GM21447 (cell line): Measurements from ENCODE around the gene CD27.

Source experiments
- ATAC-seq: cut with Tn5 transposase; IDR thresholded peaks from one replicate; pipeline ENCODE4 v1.9.1; 2021; ENCODE audit not compliant: unreplicated experiment

Gene CD27

DNA sequence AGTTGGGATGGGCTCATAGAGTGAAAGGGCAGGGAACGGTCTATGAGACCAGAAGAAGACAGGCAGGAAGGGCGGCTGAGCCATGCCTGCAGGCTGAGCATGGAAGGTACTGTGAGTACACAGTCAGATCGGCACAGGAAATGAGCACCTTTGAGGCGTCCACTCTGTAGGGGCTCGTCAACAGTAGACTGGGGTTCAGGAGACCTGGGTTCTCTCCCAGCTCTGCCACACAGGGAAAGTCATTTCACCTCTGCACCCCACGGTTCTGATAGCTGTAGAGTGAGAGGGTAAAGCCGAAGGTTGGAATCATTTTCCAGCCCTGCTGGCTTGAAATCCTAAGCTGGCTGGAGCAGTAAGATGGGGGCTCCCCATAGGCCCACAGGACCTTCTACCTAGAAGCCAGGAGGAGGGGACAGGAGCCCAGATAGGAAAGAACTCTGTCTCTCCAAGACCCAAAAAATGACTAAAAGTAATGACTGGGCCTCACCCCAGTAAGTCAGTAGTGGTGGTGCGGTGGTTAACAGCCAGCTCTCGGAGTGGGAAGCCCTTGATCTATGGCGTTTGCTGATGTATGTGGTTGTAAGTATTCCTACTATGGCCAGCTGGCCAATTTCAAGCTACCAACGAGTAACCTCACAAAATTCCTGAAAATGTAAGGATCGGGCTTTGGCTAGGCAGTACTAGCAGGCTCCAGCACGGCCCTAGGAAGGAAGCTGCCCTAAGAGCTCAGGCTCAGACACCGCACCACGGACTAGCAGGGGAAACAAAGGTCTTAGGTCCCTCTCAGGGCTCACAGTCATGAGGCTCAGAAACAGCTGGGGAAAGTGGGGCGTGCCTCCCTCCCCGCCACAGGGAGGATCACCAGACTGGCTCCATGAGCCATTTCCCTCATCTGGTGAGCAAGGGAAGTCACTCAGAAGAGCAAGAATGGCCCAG, 10.3 kb upstream of the CD27 start:
- no peak for ATAC-seq

DNA sequence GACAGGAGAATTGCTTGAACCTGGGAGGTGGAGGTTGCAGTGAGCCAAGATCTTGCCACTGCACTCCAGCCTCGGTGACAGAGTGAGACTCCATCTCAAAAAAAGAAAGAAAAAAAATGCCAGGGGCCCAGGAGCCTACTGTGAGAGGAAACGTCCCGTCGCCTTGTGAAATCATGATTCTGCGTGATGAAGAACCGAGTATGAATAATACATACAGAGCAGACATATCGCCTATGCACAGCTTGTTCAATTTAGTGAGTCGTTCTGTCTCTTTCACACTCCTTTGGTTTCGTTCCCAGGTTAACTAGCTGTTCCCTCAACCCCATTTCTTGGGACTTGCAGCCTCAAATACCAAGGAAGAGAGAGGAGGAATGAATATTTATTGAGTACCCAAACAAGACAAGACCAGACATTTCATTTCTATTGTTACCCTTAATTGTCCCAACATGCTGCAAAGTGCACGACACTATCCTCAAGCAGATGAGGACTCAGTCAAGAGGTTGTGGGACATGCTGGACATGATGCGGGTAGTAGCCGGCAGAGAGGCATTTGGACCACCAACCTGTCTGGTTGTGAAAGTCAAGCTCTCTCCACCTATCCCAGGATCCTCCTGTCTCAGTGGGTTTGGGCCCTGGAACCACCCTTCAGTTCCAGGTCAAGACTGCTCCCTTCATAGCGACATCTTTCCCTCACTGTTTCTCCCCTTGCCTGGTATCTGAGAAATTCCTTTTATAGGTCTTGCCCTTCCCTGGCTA, 8.6 kb upstream of the CD27 start:
- ATAC-seq: no peak

DNA sequence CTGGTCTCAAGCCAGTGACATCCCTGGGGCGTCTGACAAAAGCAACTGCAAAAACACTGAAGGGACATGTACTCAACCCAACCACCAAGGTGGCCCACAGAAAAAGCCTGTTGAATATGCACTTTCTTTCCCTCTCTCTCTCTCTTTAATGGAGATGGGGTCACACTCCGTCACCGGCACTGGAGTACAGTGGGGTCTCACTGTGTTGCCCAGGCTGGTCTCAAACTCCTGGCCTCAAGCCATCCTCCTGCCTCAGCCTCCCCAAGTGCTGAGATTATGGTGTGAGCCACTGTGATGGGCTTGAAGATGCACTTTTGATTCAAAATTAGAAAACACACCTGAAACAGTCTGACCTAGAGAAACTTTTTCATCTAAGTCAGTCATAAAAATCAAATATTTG, 7.2 kb upstream of the CD27 start:
- ATAC-seq: no peak

DNA sequence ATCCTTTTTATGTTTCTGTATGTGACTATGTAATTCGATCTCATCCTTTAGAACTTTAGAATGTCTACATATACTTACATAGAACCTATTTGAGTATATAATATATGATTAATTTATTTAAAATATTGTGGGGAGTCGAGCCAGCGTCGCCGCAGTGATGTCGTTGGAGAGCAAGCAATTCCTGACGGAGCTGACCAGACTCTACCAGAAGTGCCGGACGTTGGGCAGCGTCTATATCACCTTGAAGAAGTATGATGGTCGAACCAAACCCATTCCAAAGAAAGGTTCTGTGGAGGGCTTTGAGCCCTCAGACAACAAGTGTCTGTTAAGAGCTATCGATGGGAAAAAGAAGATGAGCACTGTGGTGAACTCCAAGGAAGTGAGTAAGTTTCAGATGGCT, 6.4 kb upstream of the CD27 start:
- ATAC-seq: no peak

DNA sequence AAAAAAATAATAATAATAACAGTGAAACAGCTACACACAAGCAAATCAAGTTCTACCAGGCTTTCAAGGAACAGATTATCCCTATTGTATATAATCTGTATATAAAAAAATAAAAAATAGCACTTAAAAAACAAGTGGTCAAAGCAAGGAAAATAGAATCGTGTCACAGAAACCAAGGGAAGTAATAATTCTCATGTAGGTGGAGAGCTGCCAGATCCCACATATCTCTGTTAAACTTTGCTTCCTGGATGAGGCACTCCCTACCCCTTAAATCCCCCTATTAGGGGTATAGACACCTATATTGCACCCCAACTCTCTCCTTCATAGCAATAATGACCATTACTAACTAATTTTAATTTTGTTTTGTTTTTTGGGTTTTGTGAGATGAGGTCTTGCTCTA, 4.4 kb upstream of the CD27 start:
- ATAC-seq: no peak

DNA sequence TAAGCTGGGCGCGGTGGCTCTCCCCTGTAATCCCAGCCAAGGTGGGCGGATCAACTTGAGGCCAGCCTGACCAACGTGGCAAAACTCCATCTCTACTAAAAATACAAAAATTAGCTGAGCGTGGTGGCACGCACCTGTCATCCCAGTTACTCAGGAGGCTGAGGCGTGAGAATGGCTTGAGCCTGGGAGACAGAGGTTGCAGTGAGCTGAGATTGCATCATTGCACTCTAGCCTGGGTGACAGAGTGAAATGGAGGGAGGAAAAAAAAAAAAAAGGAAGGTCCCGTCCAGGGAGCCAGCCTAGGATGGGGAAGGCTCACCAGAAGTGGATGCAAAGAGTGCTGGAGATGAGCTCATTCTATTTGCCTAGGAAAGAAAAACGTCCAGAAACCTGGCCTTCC, 1.9 kb upstream of the CD27 start:
- ATAC-seq: no peak

DNA sequence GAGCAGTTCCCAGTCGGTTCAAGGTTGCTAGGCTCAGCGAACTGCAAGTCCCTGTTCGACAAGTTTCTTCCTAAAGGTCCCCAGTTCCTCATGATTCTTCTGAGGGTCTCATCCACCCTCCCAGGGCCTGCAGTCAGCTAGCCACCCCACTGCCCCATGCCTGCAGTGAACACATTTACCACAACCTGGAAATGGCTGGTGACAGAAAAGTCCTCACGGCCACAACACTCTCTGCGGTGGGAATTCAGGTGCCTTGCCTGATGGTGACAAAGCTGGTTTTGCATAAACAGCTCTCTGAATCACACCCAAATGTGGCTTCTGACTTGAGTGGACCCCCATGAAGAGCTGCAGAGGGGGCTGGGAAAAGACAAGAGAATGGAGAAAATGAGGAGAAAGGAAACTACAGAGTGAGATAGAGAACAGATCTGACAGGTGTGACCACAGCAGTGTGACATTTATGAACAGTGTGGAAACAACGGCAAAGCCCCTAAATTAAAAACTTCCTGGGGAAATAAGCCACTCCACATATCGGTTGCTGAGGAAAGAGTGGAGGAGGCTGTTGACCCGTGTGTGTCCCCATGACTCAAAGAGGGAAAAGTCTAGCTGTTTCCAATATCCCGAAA, 1.3 kb upstream of the CD27 start:
- ATAC-seq: peak; percentile 38

DNA sequence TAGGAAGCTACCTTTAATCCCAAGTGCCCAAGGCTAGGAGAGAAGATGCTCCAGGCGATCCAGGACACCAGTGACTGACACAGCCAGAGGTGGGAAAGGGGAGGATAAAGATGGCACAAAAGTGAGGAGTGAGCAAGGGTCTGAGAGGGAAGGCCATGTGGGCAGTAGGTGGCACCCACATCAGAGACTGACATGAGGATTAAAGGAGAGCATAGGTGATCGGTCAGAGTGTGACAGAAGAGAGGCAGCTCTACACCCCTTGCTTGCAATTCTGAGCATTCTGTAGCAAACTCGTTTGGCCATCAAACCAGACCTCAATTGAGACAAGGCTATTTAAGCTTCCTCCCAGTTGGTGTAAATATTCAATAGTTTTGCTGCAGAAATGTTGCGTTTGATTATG, 724 bp upstream of the CD27 start:
- ATAC-seq: no peak

DNA sequence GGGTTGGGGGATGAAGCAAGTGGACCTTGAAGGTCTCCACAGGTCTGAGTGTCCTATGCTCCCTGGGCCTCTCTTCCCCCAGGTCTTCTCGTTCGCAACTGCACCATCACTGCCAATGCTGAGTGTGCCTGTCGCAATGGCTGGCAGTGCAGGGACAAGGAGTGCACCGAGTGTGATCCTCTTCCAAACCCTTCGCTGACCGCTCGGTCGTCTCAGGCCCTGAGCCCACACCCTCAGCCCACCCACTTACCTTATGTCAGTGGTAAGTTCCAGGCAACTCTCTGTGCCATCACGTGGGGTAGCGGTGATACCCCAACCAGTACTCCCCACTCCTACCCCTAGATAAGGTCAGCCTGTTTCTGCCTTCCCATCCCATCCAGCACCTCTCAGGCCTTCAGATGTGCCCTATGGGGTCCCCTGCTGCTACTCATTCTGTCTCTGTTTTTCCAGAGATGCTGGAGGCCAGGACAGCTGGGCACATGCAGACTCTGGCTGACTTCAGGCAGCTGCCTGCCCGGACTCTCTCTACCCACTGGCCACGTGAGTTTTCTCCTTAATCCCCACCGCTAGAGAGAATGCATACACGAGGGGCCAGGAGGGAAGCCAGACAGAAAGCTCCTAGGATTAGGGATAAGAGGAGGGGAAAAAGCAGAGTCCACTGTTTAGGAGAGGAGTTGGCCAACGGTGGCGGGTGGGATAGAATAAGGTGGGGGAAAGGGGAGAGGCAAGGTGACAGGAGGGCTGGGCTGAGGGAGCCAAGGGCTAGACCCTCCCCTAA, 5.5 kb downstream of the CD27 start:
- no peak for ATAC-seq

DNA sequence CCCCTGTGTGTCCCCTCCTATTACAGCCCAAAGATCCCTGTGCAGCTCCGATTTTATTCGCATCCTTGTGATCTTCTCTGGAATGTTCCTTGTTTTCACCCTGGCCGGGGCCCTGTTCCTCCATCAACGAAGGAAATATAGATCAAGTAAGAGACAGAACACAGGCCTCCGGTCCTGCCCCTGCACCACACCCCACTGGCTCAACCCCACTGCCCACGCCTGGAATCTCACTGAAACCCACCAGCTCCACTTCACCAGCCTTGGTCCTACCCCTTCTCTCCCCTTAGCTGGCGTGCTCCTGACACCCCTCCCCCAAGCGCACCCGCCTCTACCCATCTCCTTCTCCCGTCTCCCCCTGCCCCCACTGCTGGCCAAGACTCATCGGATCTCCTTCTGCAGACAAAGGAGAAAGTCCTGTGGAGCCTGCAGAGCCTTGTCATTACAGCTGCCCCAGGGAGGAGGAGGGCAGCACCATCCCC, 6.2 kb downstream of the CD27 start:
- no peak for ATAC-seq

DNA sequence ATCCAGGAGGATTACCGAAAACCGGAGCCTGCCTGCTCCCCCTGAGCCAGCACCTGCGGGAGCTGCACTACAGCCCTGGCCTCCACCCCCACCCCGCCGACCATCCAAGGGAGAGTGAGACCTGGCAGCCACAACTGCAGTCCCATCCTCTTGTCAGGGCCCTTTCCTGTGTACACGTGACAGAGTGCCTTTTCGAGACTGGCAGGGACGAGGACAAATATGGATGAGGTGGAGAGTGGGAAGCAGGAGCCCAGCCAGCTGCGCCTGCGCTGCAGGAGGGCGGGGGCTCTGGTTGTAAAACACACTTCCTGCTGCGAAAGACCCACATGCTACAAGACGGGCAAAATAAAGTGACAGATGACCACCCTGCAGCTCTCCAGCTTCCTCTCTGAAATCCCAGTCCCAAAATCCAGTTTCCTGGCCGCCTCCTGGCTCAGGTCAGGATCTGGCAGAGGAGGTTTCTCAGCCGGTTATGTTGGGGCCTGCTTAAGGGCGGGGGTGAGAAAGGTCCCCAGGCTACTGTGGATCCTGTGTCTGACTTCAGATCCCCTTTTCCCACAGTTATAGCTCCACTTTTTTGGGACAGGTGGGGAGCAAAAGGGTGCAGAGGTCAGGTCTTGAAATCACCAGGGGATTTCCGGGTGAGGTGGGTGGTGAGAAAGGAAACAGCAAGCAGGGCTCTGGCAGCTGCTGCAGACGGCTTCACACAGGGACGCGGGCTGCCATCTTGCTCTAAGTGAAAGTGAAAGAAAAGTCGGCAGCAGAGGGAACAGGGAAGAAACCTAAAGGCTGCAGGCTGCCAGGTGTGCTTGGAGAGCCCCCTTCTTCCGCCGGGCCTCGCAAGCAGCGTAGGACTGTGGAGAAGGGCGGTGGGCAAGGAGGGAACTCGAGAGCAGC, 6.8 kb downstream of the CD27 start, which contains the start of gene TAPBPL:
TAPBPL (plus strand) TSS at position 695 of the 897 bp plus-strand sequence. CDS start 207 bp downstream, outside the sequence.
- peak; percentile 74 for ATAC-seq

DNA sequence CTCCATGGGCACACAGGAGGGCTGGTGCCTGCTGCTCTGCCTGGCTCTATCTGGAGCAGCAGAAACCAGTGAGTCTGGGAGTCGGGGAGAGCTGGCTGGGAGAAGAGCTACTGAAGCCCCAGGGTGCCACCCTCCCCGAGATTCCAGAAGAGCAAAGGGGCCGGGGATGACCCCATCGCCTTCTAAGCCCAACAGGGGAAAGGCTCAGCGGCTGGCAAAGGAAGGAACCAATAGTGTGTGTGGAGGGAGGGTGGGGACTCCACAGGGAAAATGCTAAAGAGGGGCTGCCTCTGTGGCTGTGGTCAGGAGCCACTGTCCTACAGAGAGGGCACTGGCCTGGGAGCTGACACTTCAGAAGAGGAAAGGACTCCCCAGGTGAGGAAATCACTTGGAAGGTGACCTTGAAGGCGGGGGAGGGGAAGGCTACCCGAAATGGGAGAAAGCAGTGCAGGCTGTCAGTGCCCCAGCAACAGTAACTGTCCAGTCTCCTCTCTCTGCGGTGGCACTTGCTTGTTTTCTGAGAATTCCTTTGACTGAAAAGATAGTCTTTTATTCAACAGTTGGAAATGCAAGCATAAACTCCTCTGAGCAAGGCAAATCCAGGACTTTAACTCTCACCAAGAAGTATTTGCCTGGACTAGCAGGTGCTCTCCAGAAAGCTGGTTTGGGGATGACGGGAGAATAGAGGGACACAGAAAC, 7.6 kb downstream of the CD27 start:
- no peak for ATAC-seq

DNA sequence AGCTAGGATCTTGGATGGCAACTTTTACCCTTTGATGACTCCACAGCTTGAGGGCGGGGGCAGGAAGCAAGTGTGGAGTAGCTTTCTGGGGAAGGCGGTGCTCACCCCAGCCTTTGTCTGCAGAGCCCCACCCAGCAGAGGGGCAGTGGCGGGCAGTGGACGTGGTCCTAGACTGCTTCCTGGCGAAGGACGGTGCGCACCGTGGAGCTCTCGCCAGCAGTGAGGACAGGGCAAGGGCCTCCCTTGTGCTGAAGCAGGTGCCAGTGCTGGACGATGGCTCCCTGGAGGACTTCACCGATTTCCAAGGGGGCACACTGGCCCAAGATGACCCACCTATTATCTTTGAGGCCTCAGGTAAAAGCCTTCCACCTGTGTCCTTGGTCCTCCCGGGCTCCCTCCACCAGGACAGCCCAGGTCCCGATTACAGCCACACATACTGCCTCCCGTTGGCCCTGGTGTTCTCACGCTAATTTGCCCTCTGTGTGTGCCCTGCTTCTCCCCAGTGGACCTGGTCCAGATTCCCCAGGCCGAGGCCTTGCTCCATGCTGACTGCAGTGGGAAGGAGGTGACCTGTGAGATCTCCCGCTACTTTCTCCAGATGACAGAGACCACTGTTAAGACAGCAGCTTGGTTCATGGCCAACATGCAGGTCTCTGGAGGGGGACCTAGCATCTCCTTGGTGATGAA, 8.3 kb downstream of the CD27 start:
- no peak for ATAC-seq

DNA sequence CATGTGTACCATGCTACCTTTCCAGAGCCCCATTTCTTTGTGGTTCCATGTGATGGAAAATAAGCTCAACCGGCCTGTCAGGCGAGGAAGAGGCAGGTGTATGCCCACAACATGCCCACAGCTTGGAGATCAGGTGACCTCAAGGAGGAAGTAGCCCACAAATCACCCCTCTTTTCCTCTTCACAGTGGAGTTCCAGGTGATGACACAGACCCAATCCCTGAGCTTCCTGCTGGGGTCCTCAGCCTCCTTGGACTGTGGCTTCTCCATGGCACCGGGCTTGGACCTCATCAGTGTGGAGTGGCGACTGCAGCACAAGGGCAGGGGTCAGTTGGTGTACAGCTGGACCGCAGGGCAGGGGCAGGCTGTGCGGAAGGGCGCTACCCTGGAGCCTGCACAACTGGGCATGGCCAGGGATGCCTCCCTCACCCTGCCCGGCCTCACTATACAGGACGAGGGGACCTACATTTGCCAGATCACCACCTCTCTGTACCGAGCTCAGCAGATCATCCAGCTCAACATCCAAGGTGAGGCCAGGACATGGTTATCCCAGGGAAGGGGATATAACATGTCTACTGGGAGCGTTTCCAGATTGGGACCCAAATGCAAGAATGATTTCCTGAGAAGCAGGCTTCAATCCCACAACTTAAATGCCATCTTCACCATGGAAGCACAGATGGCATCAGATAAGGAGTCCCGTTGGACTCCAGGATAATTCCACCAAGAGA, 12.6 kb downstream of the CD27 start:
- ATAC-seq: no peak

DNA sequence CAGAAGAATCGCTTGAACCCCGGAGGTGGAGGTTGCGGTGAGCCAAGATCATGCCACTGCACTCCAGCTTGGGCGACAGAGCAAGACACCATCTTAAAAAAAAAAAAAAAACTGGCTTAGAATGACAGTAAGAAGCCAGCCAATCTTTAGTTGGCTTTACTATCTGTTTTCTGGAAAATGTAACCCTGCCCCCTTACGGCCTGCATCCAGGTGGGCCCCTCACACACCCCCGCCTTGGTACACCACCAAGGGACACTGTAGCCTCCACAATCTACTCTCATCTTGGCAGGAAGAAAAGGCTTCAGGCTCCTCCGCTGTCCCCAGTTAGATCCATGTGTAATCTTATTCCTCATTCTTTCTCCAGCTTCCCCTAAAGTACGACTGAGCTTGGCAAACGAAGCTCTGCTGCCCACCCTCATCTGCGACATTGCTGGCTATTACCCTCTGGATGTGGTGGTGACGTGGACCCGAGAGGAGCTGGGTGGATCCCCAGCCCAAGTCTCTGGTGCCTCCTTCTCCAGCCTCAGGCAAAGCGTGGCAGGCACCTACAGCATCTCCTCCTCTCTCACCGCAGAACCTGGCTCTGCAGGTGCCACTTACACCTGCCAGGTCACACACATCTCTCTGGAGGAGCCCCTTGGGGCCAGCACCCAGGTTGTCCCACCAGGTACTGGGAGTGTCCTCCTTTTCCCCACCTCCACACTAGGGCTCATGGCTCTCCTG, 13.7 kb downstream of the CD27 start:
- no peak for ATAC-seq

DNA sequence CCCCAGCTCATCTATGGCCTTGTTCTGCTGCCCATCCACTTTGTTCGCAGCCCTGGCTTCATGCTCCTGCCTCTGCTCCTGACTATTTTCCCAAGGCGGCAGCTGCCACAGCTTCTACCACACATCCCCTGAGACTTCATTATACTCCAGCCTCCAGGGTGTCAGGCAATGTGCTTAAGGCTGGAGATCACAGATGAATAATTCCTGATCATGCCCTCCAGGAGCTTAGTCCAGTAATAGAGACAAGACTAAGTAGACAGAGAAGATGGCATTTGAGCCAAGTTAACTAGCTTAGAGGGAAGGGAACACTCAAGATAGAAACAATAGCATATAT, 14.2 kb downstream of the CD27 start:
- ATAC-seq: no peak

DNA sequence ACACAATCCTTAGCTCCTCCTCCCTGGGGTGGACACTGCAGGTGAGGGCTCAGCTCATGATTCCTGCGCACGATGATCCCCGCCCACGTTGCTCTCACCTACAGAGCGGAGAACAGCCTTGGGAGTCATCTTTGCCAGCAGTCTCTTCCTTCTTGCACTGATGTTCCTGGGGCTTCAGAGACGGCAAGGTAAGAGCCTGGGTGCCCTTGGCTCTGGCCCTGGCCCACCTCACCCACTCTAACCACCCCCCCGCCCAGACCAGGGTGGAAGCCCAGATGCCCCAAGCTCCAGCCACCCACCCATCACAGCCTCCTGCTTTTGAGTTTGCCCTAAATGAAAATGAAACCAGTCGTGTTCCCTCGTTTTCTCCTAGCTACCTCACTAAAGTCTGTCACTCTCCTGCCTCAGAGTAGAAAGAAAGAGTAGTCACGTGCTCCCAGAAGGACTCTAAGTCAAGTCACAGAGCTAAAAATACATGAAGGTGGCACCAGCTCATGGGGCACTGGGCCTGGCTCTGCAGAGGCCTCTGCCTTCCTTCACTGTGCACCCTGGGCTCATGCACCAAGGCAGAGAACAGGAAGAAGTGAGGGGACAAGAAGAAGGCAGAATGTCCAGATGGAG, 16.1 kb downstream of the CD27 start:
- no peak for ATAC-seq
